Colonic mucosa (tissue), 4 donors: ENCODE results near the gene KCNK7. TPM values are rescaled to one million over a fixed set of nuclear protein-coding genes. Genes with fewer than 3 reads are reported as not detected.
A peak's percentile ranks its signal among the peaks of the same experiment; 100 is the strongest.

Experiments used
- DNase-seq: peaks from one replicate; pipeline ENCODE4 v3.0.0-alpha.2; 2020
- H3K27ac ChIP-seq: fragments of 200-600 bp; one replicate; pipeline ENCODE4 v1.8.0; 2021
- H3K27me3 ChIP-seq: fragments of 200-600 bp; one replicate; pipeline ENCODE4 v1.8.0; 2021
- H3K36me3 ChIP-seq: fragments of 200-600 bp; one replicate; pipeline ENCODE4 v1.8.0; 2021
- H3K4me1 ChIP-seq: fragments of 200-600 bp; one replicate; pipeline ENCODE4 v1.8.0; 2021; ENCODE audit warnings: mild to moderate bottlenecking
- H3K4me3 ChIP-seq: fragments of 200-600 bp; one replicate; pipeline ENCODE4 v1.8.0; 2021
- H3K9ac ChIP-seq, 2 donors: one replicate each; pipeline ENCODE4 v1.7.0; 2013; ENCODE audit warnings: control low read depth in 2 of 2, low read depth in 2 of 2, low read length in 2 of 2
- H3K9me3 ChIP-seq: fragments of 200-600 bp; one replicate; pipeline ENCODE4 v1.8.0; 2021
- intact Hi-C: fragments of 100-400 bp; cut with DNase I; formaldehyde crosslinking; loops from one replicate; pipeline ENCODE4 v1.14.1; 2022
- total RNA-seq, 2 donors: library from RNA; stranded (reverse); fragmentation: NEBNext Ultra II Directional in 1 of 2; extraction: Animal tissue kit (Norgen Biotek cat#: 25700) in 1 of 2; gene quantifications; one replicate each; pipeline ENCODE4 v1.2.1, GENCODE V29; 2021
- TF ChIP-seq, protein P1 (sequence below): fragments of 200-600 bp; IDR thresholded peaks from one replicate; pipeline ENCODE4 v1.8.0; 2022; ENCODE audit warnings: antibody characterized with exemption, mild to moderate bottlenecking
- donor health status: healthy.
- donor health status: DM: no; HTN: no; CAD: no.
- donor health status: DM: no; HTN: no; CAD: no.

KCNK7 gene
- total RNA-seq, 2 donors from 2014 or later: 0.40 to 0.69 TPM

DNA sequence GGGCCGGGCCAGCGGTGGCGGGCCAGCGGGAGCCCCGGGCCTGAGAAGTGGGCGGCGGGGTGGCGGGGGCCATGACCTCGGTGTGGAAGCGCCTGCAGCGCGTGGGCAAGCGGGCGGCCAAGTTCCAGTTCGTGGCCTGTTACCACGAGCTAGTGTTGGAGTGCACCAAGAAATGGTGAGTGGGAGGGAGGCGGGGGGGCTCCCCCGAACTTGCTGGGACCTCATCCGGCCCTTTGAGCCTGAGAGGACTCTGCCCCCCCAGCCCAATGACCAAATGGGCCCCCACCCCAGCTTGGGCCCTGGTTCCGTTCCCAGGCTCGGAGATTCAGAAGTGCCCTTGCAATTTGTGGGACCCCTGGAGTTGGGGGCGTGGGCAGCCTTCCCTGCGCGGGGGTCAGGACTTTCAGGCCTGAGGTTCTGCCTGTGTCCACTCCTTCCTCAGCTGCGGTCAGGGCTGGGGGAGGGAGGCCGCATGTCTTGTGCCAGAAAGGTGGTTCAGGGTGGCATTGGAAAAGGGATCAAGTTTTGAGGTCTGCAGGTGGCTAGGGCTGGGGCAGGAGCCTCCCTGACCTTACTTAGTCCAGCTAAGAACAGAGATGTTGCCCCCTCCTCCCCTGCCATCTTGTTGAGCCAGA is 19.3 kb downstream of the KCNK7 start:
- peaks cover 43% of the 10 kb centered on the region for H3K4me1 ChIP-seq
- TF ChIP-seq, protein P1, sequence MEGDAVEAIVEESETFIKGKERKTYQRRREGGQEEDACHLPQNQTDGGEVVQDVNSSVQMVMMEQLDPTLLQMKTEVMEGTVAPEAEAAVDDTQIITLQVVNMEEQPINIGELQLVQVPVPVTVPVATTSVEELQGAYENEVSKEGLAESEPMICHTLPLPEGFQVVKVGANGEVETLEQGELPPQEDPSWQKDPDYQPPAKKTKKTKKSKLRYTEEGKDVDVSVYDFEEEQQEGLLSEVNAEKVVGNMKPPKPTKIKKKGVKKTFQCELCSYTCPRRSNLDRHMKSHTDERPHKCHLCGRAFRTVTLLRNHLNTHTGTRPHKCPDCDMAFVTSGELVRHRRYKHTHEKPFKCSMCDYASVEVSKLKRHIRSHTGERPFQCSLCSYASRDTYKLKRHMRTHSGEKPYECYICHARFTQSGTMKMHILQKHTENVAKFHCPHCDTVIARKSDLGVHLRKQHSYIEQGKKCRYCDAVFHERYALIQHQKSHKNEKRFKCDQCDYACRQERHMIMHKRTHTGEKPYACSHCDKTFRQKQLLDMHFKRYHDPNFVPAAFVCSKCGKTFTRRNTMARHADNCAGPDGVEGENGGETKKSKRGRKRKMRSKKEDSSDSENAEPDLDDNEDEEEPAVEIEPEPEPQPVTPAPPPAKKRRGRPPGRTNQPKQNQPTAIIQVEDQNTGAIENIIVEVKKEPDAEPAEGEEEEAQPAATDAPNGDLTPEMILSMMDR: no peak
- intact Hi-C loops: no loop called here

DNA sequence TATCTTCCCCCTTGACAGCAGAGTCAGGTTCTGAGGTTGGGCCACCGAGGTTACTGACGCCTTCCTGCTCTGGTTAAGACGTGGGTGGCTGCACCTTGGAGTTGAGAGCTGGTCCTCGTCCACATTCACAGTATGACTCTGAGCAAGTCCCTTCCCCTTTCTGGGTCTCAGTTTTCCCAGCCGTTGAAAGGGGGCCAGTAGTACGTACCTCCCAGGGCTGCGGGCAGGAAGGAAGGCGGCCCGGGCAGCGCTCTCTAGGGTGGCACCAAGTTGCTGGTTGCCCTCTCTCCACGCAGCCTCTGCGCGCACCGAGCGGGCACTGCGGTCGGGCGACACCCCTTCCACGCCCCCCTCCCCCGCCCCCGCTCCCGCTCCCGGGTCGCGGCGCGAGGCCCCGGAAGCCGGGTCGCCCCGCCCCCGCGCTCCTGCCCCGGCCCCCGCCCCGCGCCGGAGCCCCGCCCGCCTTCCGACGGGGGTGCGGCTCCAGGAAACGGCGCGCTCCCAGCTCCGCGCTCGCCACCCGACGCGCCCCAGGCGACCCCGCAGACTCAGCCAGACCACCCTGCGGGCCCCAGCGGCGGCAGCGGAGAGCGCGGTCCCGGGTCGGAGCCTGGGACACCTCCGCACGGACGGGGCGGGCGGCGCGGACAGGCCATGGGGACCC is 19.9 kb downstream of the KCNK7 start, which contains the start of gene EHBP1L1:
Gene EHBP1L1 (plus strand): TSS at position 486 of the 664 bp plus-strand sequence. CDS start 250 bp downstream, outside the sequence.
- H3K4me1 ChIP-seq: peaks cover 48% of the 10 kb centered on the region
- no peaks in the 10 kb centered on the region for H3K9me3 ChIP-seq
- H3K27me3 ChIP-seq: no peaks in the 10 kb centered on the region
- H3K27ac ChIP-seq: peak within 1 kb of the TSS; percentile 89
- H3K36me3 ChIP-seq: peaks cover 8% of the 10 kb centered on the region
- TF ChIP-seq, protein P1: no peak
- DNase-seq: peak; percentile 76
- H3K9ac ChIP-seq: peak within 1 kb of the TSS; percentile 89 to 96
- intact Hi-C loops: no loop called here
- H3K4me3 ChIP-seq: peak within 1 kb of the TSS; percentile 91

More for the DNA sequence above, 19.3 kb downstream of the KCNK7 start:
- no peaks in the 10 kb centered on the region for H3K9me3 ChIP-seq
- peak overlapping the region; percentile 89 for H3K27ac ChIP-seq
- no peak for DNase-seq
- H3K4me3 ChIP-seq: peak overlapping the region; percentile 91
- H3K36me3 ChIP-seq: peaks cover 12% of the 10 kb centered on the region
- H3K27me3 ChIP-seq: no peaks in the 10 kb centered on the region
- H3K9ac ChIP-seq: peak overlapping the region; percentile 89 to 96

DNA sequence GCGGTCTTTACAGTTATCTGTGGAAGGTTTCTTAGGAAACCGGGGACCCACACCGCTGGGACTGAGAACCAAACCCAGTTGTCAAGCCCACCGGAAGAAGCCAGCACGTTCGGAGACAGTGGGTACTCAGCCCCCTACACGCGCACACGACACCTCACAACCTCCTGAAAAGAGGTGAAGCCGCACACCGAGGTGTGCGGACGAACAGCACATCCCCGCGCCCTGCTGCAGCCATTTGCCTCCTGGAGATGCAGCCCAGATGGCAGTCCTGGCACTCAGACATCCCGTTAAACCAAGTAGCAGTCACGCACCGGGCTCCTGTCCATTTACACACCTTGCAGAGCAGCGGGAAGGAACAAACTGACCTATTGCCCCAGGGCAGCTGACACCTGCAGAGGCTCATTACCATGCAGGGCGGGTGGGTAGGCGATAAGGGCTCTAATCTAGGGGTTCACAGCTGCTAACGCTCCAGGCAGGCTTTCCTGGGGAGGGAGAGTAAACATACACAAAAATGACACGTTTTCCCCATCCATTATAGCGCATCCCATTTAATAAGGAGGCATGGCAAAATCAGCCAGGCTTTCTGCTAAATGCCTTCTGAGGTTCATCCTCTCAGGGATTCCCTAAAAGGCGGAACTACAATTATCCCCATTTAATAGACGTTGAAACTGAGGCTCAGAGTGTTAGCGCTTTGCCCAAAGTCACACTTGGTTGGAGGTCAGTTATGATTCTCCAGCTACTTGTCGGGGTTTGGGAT is 20.6 kb downstream of the KCNK7 start:
- peaks cover 48% of the 10 kb centered on the region for H3K4me1 ChIP-seq
- H3K36me3 ChIP-seq: peaks cover 2% of the 10 kb centered on the region
- H3K9ac ChIP-seq: peak overlapping the region; percentile 68 to 84
- H3K4me3 ChIP-seq: peak overlapping the region; percentile 91
- DNase-seq: peak; percentile 73
- no peaks in the 10 kb centered on the region for H3K27me3 ChIP-seq
- TF ChIP-seq, protein P1: no peak
- intact Hi-C loops: no loop called here
- H3K27ac ChIP-seq: peak overlapping the region; percentile 89
- H3K9me3 ChIP-seq: no peaks in the 10 kb centered on the region

DNA sequence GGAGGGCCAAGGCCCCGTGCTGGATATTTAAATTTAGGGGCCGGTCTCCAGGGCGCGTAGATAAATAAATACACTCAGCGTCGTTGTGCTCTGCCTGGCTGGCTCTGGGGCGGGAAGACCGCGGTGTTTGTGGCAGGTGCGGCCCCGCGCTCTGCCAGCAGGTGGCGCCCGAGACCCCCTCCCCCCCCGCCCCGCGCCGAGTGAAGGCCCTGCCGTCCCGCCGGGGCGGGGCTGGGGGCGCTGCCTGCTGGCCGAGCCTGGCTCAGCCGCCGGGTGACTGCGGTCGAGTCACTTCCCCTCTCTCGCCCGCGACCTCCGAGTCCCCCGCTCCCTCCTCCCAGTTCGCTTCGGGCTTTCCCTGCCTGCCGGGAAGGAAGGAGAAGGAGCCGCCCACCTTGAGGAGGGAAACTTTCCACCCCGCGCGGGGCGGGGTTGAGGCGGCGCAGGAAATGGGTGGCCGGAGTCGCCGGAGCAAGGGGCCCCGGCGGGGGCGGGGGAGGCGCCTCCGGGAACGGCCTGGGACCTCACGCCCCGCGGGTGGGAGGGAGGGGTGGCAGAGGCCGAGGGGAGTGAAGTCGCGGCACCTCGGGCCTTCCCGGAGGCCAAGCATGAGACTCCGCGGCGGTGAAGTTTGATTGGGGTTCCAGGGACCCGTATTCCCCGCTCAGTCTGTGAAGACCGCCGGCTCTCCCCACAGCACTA is 21.3 kb downstream of the KCNK7 start:
- peak overlapping the region; percentile 89 for H3K27ac ChIP-seq
- H3K4me3 ChIP-seq: peak overlapping the region; percentile 91
- H3K9ac ChIP-seq: peak overlapping the region; percentile 68 to 84
- TF ChIP-seq, protein P1: peak; percentile 98
- H3K4me1 ChIP-seq: peaks cover 48% of the 10 kb centered on the region
- H3K9me3 ChIP-seq: no peaks in the 10 kb centered on the region
- intact Hi-C loops: no loop called here
- peak; percentile 87 for DNase-seq
- H3K27me3 ChIP-seq: no peaks in the 10 kb centered on the region
- no peaks in the 10 kb centered on the region for H3K36me3 ChIP-seq
